Measurements from ENCODE around the gene TMEM167A.

The TMEM167A gene

GRCh38 chr5:83072966-83073365 is 4.2 kb downstream of the TMEM167A start:
- TF ChIP-seq TAF1 (IDR thresholded peaks at IDR 0.05; ENCODE audit: borderline replicate concordance, insufficient read depth, low read length) (no peak), POLR2AphosphoS5 (IDR thresholded peaks at IDR 0.05; ENCODE audit: low read depth, low read length) (no peak)

GRCh38 chr5:83071286-83072051 is 5.7 kb downstream of the TMEM167A start:
- TF ChIP-seq SIN3A (IDR thresholded peaks at IDR 0.05; ENCODE audit: borderline replicate concordance, insufficient read depth, low read length): no peak
- no peak for TF ChIP-seq POLR2AphosphoS5 (IDR thresholded peaks at IDR 0.05; ENCODE audit: low read depth, low read length)
- no peak for TF ChIP-seq FOXP2 (optimal IDR thresholded peaks at IDR 0.05; ENCODE audit: borderline replicate concordance, extremely low read depth, extremely low read length, insufficient read depth)
- no peak for TF ChIP-seq TAF1 (IDR thresholded peaks at IDR 0.05; ENCODE audit: borderline replicate concordance, insufficient read depth, low read length)
- no peak for TF ChIP-seq REST (IDR thresholded peaks at IDR 0.05; ENCODE audit: insufficient read depth in 1 of 2, low read depth in 2 of 2, low read length in 2 of 2)

GRCh38 chr5:83069096-83069799 is 7.9 kb downstream of the TMEM167A start:
- TF ChIP-seq FOXP2 (optimal IDR thresholded peaks at IDR 0.05; ENCODE audit: borderline replicate concordance, extremely low read depth, extremely low read length, insufficient read depth) (no peak), POLR2AphosphoS5 (IDR thresholded peaks at IDR 0.05; ENCODE audit: low read depth, low read length) (no peak), TAF1 (IDR thresholded peaks at IDR 0.05; ENCODE audit: borderline replicate concordance, insufficient read depth, low read length) (no peak), SIN3A (IDR thresholded peaks at IDR 0.05; ENCODE audit: borderline replicate concordance, insufficient read depth, low read length) (no peak), REST (IDR thresholded peaks at IDR 0.05; ENCODE audit: insufficient read depth in 1 of 2, low read depth in 2 of 2, low read length in 2 of 2) (no peak)

DNA sequence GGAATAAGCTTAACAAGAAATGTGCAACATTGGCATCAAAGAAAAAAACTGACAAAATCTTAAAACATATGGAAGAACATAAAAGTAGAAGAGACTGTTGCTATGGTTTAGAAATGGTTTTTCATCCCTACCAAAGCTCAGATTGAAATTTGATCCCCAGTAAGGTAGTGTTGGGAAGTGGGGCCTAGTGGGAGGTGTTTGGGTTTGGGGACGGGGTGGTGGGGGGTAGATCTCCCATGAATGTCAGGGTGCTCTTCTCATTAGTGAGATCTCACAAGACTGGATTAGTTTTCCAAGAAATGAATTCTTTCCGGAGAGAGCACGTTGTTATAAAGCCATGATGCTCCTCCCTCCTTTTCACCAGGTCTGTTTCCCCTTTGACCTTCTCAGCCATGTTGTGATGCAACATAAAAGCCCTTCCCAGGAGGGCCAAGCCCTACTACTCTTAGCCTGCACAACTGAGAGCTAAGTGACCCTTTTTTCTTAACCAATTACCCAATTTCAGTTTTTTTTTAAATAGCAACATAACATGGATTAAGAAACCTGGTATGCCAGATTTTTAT is 10.6 kb downstream of the TMEM167A start:
- TF ChIP-seq FOXP2 (optimal IDR thresholded peaks at IDR 0.05; ENCODE audit: borderline replicate concordance, extremely low read depth, extremely low read length, insufficient read depth): no peak
- no peak for TF ChIP-seq TAF1 (IDR thresholded peaks at IDR 0.05; ENCODE audit: borderline replicate concordance, insufficient read depth, low read length)
- no peak for TF ChIP-seq REST (IDR thresholded peaks at IDR 0.05; ENCODE audit: insufficient read depth in 1 of 2, low read depth in 2 of 2, low read length in 2 of 2)
- TF ChIP-seq SIN3A (IDR thresholded peaks at IDR 0.05; ENCODE audit: borderline replicate concordance, insufficient read depth, low read length): no peak
- no peak for TF ChIP-seq POLR2AphosphoS5 (IDR thresholded peaks at IDR 0.05; ENCODE audit: low read depth, low read length)

DNA sequence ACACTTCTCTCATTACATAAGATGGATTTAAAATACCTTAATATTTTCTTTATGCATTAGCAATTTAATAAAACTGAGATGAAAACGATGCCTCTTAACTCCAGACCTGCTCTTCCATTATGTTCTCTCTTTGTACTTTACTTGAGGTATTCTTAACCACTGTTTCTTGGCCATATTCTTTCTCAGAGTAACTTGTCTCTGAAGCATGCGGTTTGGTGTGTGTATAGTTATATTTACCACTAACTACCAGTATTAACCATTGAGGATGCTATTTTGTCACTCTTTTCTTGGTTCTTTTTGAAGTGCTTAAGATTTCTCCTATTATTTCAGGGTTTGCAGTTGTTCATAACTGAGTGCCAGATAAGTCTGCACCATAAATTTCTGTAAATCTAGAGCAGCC is 17.9 kb downstream of the TMEM167A start:
- no peak for TF ChIP-seq TAF1 (IDR thresholded peaks at IDR 0.05; ENCODE audit: borderline replicate concordance, insufficient read depth, low read length)
- no peak for TF ChIP-seq REST (IDR thresholded peaks at IDR 0.05; ENCODE audit: insufficient read depth in 1 of 2, low read depth in 2 of 2, low read length in 2 of 2)
- TF ChIP-seq POLR2AphosphoS5 (IDR thresholded peaks at IDR 0.05; ENCODE audit: low read depth, low read length): no peak
- TF ChIP-seq FOXP2 (optimal IDR thresholded peaks at IDR 0.05; ENCODE audit: borderline replicate concordance, extremely low read depth, extremely low read length, insufficient read depth): no peak
- TF ChIP-seq SIN3A (IDR thresholded peaks at IDR 0.05; ENCODE audit: borderline replicate concordance, insufficient read depth, low read length): no peak
